ENCODE results near the gene PTK7. TPM values are rescaled to one million over a fixed set of nuclear protein-coding genes. Genes with fewer than 3 reads are reported as not detected.
A peak's percentile ranks its signal among the peaks of the same experiment; 100 is the strongest.

The PTK7 gene
- total RNA-seq, 1 experiment from 2014 or later = 165 TPM

GRCh38 chr6:43043310-43043709 is 32.8 kb upstream of the PTK7 start:
- Mint-ChIP-seq H3K27ac (0 out of 2 replicates have a peak overlapping the region, but pooled peaks have one; percentile 16), H3K9me3 (no peaks in the 10 kb centered on the region), H3K36me3 (peaks cover 48% of the 10 kb centered on the region), H3K27me3 (ENCODE audit: low read depth) (no peaks in the 10 kb centered on the region), H3K4me3 (no peak overlapping the region), H3K4me1 (no peaks in the 10 kb centered on the region)
- ATAC-seq = no peak
- POLR2A ChIA-PET = no interaction called here
- CTCF ChIA-PET = interaction anchor here (0.6 kb wide), 2 partner anchors 13 to 165 kb away, joined by 3 read pairs; no protein-coding TSS in a partner anchor
- DNase-seq (ENCODE audit: low spot score) = no peak
- TF ChIP-seq E2F1 (CRISPR knock-in tag; IDR thresholded peaks at IDR 0.05) (no peak), ESRRA (CRISPR knock-in tag; IDR thresholded peaks at IDR 0.05; ENCODE audit: borderline replicate concordance) (no peak), TP53 (CRISPR knock-in tag; IDR thresholded peaks at IDR 0.05) (no peak), KAT7 (CRISPR knock-in tag; IDR thresholded peaks at IDR 0.05; ENCODE audit: borderline replicate concordance) (no peak), CREB1 (CRISPR knock-in tag; IDR thresholded peaks at IDR 0.05) (no peak), CDX4 (CRISPR knock-in tag; IDR thresholded peaks at IDR 0.05; ENCODE audit: borderline replicate concordance) (no peak), SMAD3 (CRISPR knock-in tag; IDR thresholded peaks at IDR 0.05; ENCODE audit: borderline replicate concordance) (no peak), FOXJ3 (CRISPR knock-in tag; IDR thresholded peaks at IDR 0.05; ENCODE audit: borderline replicate concordance) (no peak)

- ATAC-seq = no peak
- no peaks in the 10 kb centered on the region for H3K27me3 Mint-ChIP-seq (ENCODE audit: low read depth)
- no peak for DNase-seq (ENCODE audit: low spot score)
- no peaks in the 10 kb centered on the region for H3K4me1 Mint-ChIP-seq
- CTCF ChIA-PET = interaction anchor here (1.1 kb wide), 1 partner anchor 98 kb away, joined by 5 read pairs; no protein-coding TSS in a partner anchor
- no peak overlapping the region for H3K27ac Mint-ChIP-seq
- H3K36me3 Mint-ChIP-seq = peaks cover 53% of the 10 kb centered on the region
- no peak for TF ChIP-seq NR3C1 (CRISPR knock-in tag; conservative IDR thresholded peaks at IDR 0.05; ENCODE audit: low read depth)
- TF ChIP-seq SP1 (CRISPR knock-in tag; conservative IDR thresholded peaks at IDR 0.05) = no peak
- no peak for TF ChIP-seq SMAD4 (CRISPR knock-in tag; IDR thresholded peaks at IDR 0.05)
- no peak for TF ChIP-seq E2F5 (CRISPR knock-in tag; IDR thresholded peaks at IDR 0.05)
- no peak for TF ChIP-seq CREM (CRISPR knock-in tag; IDR thresholded peaks at IDR 0.05)
- no peak for TF ChIP-seq JUN (CRISPR knock-in tag; IDR thresholded peaks at IDR 0.05)
- TF ChIP-seq FOXJ3 (CRISPR knock-in tag; IDR thresholded peaks at IDR 0.05; ENCODE audit: borderline replicate concordance) = no peak
- TF ChIP-seq TP53 (CRISPR knock-in tag; IDR thresholded peaks at IDR 0.05) = no peak
- POLR2A ChIA-PET = interaction anchor here (0.5 to 0.9 kb wide), 2 partner anchors 14 to 820 kb away, joined by 3 to 5 read pairs; partner anchors contain the start of genes KLC4 and MRPL2
- no peak overlapping the region for H3K4me3 Mint-ChIP-seq
- no peaks in the 10 kb centered on the region for H3K9me3 Mint-ChIP-seq
Measured at GRCh38 chr6:43045371-43045930, 30.7 kb upstream of the PTK7 start.

- ChIA-PET POLR2A (no interaction called here), CTCF (interaction anchor here (1.9 kb wide), 1 partner anchor 95 kb away, joined by 7 read pairs; no protein-coding TSS in a partner anchor)
- no peaks in the 10 kb centered on the region for H3K27me3 Mint-ChIP-seq (ENCODE audit: low read depth)
- no peak overlapping the region for H3K4me3 Mint-ChIP-seq
- DNase-seq (ENCODE audit: low spot score) = no peak
- H3K27ac Mint-ChIP-seq = no peak overlapping the region
- no peaks in the 10 kb centered on the region for H3K9me3 Mint-ChIP-seq
- H3K36me3 Mint-ChIP-seq = peaks cover 47% of the 10 kb centered on the region
- no peak for ATAC-seq
- H3K4me1 Mint-ChIP-seq = peaks cover 14% of the 10 kb centered on the region
- TF ChIP-seq E2F1 (CRISPR knock-in tag; IDR thresholded peaks at IDR 0.05) (no peak), USF1 (CRISPR knock-in tag; IDR thresholded peaks at IDR 0.05) (no peak), ZNF121 (CRISPR knock-in tag; IDR thresholded peaks at IDR 0.05) (no peak), ATF1 (CRISPR knock-in tag; IDR thresholded peaks at IDR 0.05) (no peak), ZMAT4 (CRISPR knock-in tag; IDR thresholded peaks at IDR 0.05) (no peak), TEAD4 (CRISPR knock-in tag; IDR thresholded peaks at IDR 0.05) (no peak), ZSCAN18 (CRISPR knock-in tag; IDR thresholded peaks at IDR 0.05) (no peak), MLX (CRISPR knock-in tag; IDR thresholded peaks at IDR 0.05) (no peak), ESRRA (CRISPR knock-in tag; IDR thresholded peaks at IDR 0.05; ENCODE audit: borderline replicate concordance) (no peak), FOXJ3 (CRISPR knock-in tag; IDR thresholded peaks at IDR 0.05; ENCODE audit: borderline replicate concordance) (no peak), SOX15 (CRISPR knock-in tag; IDR thresholded peaks at IDR 0.05) (no peak), MXD4 (CRISPR knock-in tag; IDR thresholded peaks at IDR 0.05; ENCODE audit: borderline replicate concordance) (no peak)
Measured at GRCh38 chr6:43047998-43048397, 28.1 kb upstream of the PTK7 start.

Data from WTC11 (cell line).